Tibial artery (tissue), 4 donors: ENCODE data around the gene OR14A2.
"Not testable (repeated sequence)": the region's sequence is repeated elsewhere in the genome, so short reads cannot be mapped to it uniquely, and the experiment has no call there.

Experiments
- DNase-seq, 2 donors: peaks; one replicate each; pipeline ENCODE4 v3.0.0-alpha.2; 2019
- H3K27ac ChIP-seq, 2 donors: fragments of 200-600 bp; sonication (generic) in 1 of 2; 1 replicate in 1 of 2; 2 replicates in 1 of 2; pipeline ENCODE4 v1.5.1; 2018 to 2019; ENCODE audit warnings: mild to moderate bottlenecking in 1 of 2
- H3K27me3 ChIP-seq, 2 donors: fragments of 200-600 bp; sonication (generic) in 1 of 2; one replicate each; pipeline versions ENCODE4 v1.5.1 to v1.6.0; 2016 to 2019
- H3K36me3 ChIP-seq, 3 donors: fragments of 200-600 bp; sonication (generic) in 2 of 3; one replicate each; pipeline ENCODE4 v1.5.1; 2016 to 2019; ENCODE audit warnings: mild to moderate bottlenecking in 2 of 3
- H3K4me1 ChIP-seq, 4 donors: fragments of 200-600 bp; sonication (generic) in 2 of 4; 1 replicate in 3 of 4; 2 replicates in 1 of 4; pipeline ENCODE4 v1.5.1; 2016 to 2019
- H3K4me3 ChIP-seq, 2 donors: fragments of 200-600 bp; sonication (generic) in 1 of 2; 1 replicate in 1 of 2; 2 replicates in 1 of 2; pipeline ENCODE4 v1.5.1; 2018 to 2019; ENCODE audit warnings: mild to moderate bottlenecking in 2 of 2
- H3K9me3 ChIP-seq, 3 donors: fragments of 200-600 bp; sonication (generic) in 1 of 3; one replicate each; pipeline ENCODE4 v1.5.1; 2016 to 2019
- CTCF ChIP-seq, 2 experiments: fragments of 200-600 bp in 1 of 2; fragments of 450-650 bp in 1 of 2; IDR thresholded peaks; one replicate each; pipeline ENCODE4 v1.5.1; 2017 to 2019; ENCODE audit warnings: antibody characterized with exemption in 2 of 2, mild to moderate bottlenecking in 1 of 2, moderate library complexity in 1 of 2
- intact Hi-C: fragments of 100-400 bp; cut with DNase I; formaldehyde crosslinking; loops from one replicate; pipeline ENCODE4 v1.15.0; 2023; ENCODE audit warnings: low total_unique reads

OR14A2 gene

DNA sequence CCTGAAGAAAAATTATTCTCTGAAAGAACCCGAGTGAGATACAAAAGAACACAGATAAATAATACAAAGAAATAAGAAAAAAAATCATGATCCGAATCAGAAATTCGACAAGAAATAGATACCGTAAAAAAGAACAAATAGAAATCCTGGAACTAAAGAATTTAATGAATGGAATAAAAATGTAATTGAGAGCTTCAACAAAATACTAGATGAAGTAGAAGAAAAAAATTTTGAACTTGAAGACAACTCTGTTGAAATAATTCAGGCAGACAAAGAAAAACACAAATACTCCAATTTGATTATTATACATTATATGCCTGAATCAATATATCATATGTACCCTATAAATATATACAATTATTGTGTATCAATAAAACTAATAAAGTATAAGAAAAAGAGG lies 26.7 kb downstream of the OR14A2 start:
- TF ChIP-seq CTCF (IDR thresholded peaks at IDR 0.05) = no peak
- peaks cover 0 to 6% (median 6%) of the 10 kb centered on the region in 3 donors for H3K9me3 ChIP-seq
- H3K4me3 ChIP-seq = no peak overlapping the region
- no peaks in the 10 kb centered on the region for H3K27me3 ChIP-seq
- H3K4me1 ChIP-seq = no peaks in the 10 kb centered on the region
- intact Hi-C loops = no loop called here
- H3K27ac ChIP-seq = no peak overlapping the region
- H3K36me3 ChIP-seq = no peaks in the 10 kb centered on the region
- no peak for DNase-seq

DNA sequence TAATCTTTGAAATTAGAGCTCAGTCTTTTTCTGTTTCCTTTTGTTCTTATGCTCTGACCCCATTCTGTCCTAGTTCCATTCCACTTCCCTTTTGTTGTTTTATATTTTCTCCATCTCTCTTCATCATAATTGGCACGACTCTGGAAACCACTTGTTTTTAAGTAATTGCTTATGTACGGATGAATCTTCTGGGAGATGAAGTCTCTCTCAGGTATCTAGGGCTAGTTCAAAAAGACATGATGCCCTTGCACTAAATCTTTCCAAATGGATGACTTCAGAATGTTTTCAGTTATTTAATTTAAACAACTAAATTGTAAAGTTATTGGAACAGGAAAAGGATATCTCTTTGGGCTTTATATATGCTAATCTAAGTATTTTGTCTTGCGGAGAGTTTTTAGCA lies 31.4 kb downstream of the OR14A2 start, which contains the start of gene OR6F1:
TSS of gene OR6F1 (minus strand) at position 101 of the 400 bp plus-strand sequence. CDS start 3,891 bp downstream, outside the sequence.
- H3K4me3 ChIP-seq = no peak within 1 kb of the TSS
- intact Hi-C loops = no loop called here
- no peaks in the 10 kb centered on the region for H3K36me3 ChIP-seq
- DNase-seq = no peak
- peaks cover 0 to 6% (median 6%) of the 10 kb centered on the region in 3 donors for H3K9me3 ChIP-seq
- no peak within 1 kb of the TSS for H3K27ac ChIP-seq
- no peaks in the 10 kb centered on the region for H3K27me3 ChIP-seq
- no peaks in the 10 kb centered on the region for H3K4me1 ChIP-seq
- TF ChIP-seq CTCF (IDR thresholded peaks at IDR 0.05) = no peak

DNA sequence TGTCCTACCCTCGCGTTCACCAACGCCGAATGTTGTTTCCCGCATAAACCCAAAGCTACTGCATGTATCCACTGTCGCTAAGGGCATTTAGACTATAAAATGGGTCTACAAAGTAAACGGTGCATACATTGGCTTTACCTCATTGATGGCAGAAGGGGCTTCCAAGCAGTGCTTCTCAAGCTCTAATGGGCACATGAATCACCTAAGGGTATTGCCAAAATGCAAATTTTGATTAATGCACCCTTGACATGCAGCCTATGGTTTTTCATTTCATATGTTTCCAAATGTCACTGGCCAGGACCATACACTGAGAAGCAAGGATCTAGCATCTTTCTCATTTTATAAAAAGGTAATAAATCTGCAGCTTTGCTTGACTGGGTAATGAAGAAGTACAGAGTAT lies 34.2 kb downstream of the OR14A2 start:
- no peak for TF ChIP-seq CTCF (IDR thresholded peaks at IDR 0.05)
- no peaks in the 10 kb centered on the region for H3K4me1 ChIP-seq
- no peaks in the 10 kb centered on the region for H3K36me3 ChIP-seq
- H3K4me3 ChIP-seq = no peak overlapping the region
- H3K9me3 ChIP-seq = no peaks in the 10 kb centered on the region
- no peaks in the 10 kb centered on the region for H3K27me3 ChIP-seq
- no peak for DNase-seq
- H3K27ac ChIP-seq = no peak overlapping the region
- intact Hi-C loops = no loop called here

- DNase-seq, H3K36me3 ChIP-seq, H3K27me3 ChIP-seq, H3K27ac ChIP-seq, H3K9me3 ChIP-seq, intact Hi-C loops, H3K4me3 ChIP-seq, H3K4me1 ChIP-seq: not testable (repeated sequence)
Measured at GRCh38 chr1:247710681-247711080, 37.3 kb downstream of the OR14A2 start.

DNA sequence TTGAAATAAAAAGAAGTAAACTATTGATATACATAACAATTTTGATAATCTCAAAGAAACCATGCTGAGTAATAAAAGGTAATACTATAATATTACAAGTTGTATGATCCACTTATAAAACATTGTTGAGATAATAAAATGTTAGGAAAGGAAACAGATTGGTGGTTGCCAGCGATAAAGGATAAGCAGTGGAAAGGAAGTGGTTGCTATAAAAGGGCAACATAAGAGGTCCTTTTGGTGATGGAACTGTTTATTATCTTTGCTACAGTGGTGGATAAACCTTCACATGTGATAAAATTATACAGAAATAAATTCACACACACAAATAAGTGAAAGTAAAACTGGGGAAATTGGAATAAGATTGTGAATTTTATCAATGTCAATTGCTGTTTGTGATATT lies 46.6 kb downstream of the OR14A2 start:
- Histone ChIP-seq H3K9me3 (peaks cover 0 to 6% (median 0%) of the 10 kb centered on the region in 3 donors), H3K27me3 (no peaks in the 10 kb centered on the region), H3K27ac (no peak overlapping the region), H3K4me1 (no peaks in the 10 kb centered on the region), H3K36me3 (no peaks in the 10 kb centered on the region), H3K4me3 (no peak overlapping the region)
- intact Hi-C loops = no loop called here
- DNase-seq = no peak
- TF ChIP-seq CTCF (IDR thresholded peaks at IDR 0.05) = no peak

GRCh38 chr1:247681288-247681897 lies 66.5 kb downstream of the OR14A2 start:
- Histone ChIP-seq H3K27me3 (no peaks in the 10 kb centered on the region), H3K4me1 (no peaks in the 10 kb centered on the region), H3K36me3 (no peaks in the 10 kb centered on the region), H3K9me3 (no peaks in the 10 kb centered on the region), H3K27ac (no peak overlapping the region), H3K4me3 (no peak overlapping the region)
- DNase-seq = peak in 1 of 2 donors; percentile 22
- TF ChIP-seq CTCF (IDR thresholded peaks at IDR 0.05) = peak in 1 of 2 experiments; percentile 17
- intact Hi-C loops = no loop called here
